Inferior parietal cortex (tissue), 1 donor: ENCODE measurements around the gene HK1.
A peak's percentile ranks its signal among the peaks of the same experiment; 100 is the strongest.

ENCODE experiments used
- DNase-seq: peaks from one replicate; pipeline ENCODE4 v3.0.0-alpha.2; 2016; ENCODE audit errors: extremely low spot score

Gene HK1

GRCh38 chr10:69419096-69419743, 140.9 kb downstream of the HK1 start:
- no peak for DNase-seq

DNA sequence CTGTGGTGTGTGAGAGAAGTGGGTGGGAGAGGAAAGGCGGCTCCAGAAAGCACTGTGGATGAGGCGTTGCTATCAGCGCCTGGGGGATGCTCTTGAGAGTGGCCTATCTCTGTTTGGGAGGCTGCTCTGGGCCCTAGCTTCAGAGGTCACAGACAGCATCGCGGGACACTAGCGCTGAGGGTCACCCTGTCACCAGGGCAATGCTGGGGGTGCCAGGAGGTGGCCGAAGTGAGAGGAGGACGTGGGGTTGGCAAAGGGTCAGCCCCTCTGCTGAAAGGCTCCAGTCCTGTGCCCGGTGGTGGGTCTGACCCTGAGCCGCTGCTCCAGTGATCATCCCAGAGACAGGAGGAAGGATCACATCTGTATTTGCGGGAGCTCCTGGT, 141.4 kb downstream of the HK1 start:
- DNase-seq, result no peak

- no peak for DNase-seq
These were observed 143.5 kb downstream of the HK1 start for GRCh38 chr10:69421611-69422308.

DNA sequence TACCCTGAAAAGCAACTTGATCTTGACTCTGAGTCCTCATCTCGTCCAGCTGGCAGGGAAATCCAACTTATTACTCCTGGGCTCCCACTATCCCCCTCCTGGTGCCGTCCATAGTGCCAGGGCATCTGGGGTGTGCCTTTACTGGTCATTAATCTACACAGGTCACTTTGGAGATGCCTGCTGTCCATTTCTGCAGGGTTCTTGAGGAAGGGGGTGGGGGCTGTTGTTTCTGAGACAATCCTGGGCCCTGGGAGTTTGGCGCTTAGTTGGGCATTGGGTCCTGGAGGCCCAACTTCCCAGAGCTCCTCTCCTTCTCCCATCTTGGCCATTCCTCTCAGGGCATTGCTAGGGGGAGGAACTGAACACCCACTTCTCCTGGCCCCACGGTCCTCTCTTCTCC, 144.4 kb downstream of the HK1 start:
- no peak for DNase-seq

- DNase-seq, result no peak
These were observed 146.7 kb downstream of the HK1 start for GRCh38 chr10:69425041-69425440.

DNA sequence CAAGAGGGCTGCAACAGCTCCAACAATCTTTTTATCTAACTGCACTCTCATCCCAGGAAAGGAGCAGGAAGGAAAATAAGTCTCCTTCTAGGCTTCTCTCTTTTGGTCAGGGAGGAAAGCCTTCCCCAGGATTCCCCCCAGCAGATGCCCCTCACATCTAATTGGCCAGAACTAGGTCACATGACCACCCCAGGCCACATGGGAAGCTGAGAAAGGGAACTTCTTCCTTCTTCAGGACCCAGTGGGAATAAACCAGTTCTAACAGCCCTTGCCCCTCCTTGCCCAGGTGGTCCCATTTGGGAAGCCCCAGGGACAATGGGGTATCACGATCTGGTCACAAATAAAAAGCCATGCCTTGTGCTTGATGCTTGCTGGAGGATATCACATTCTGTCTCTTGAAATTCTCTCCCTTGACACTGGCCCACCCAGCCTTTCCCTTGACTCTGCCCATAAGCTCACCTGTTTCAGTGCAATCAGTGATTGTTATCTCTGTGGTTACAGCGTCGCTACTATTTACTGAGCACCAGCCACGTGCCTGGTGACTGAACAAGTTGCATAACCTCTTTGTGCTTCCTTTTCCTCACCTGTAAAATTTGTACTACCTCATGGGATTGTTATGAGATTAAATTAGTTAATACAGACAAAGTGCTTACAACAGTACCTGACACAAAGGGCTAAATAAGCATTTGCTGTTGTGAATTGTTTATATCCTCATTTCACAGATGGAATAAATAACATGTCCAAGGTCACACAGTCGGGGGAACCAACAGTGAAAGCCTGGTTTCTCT, 147.4 kb downstream of the HK1 start:
- no peak for DNase-seq

- no peak for DNase-seq
These were observed 148.1 kb downstream of the HK1 start for GRCh38 chr10:69426376-69426727.

- DNase-seq, result no peak
These were observed 149.9 kb downstream of the HK1 start for GRCh38 chr10:69428165-69428564.

- no peak for DNase-seq
These were observed 155.9 kb downstream of the HK1 start for GRCh38 chr10:69434169-69434568.

DNA sequence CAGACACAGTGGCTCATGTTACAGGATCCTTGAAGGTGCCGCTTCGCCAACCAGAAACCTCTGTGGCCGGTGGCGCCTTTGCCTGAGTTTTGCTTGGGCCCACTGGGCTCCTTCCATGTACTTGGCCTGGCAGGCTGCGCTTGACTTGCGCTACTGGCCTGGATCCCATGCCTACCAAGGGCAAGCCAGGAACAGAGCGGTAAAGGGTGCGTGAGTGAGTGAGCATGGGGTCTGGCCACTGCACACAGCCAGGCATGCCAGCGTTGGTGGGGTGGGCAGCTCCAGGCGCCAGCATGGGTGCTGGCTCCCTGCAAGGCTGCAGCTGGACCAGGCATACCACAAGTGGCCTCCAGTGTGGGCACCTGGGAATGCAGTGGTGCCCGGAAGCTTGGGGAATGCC, 156.6 kb downstream of the HK1 start:
- no peak for DNase-seq

DNA sequence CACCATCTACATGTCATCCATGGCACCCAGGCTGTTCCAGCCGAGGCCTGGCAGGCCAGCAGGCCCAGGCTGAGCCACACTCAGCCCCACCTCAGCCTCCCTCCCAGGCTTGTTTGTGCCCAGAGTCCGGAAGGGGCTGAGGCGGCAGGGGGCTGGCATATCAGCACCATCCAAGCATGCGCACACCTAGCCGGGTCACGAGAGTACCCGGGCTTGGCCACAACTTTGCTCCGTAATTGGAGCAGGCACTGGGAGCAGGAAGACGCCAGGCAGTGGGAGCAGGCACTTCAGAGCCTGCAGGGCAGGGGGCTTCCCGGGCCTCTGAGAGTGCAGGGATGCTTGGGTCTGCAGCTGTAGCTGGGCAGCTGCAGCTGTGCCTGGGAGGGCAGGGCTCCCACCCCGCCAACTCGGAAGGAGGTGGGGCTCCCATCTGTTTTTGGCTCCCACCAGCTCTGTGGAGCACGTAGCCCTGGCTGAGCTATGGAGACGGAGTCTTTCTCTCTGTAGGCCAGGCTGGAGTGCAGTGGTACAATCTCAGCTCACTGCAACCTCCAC, 157.7 kb downstream of the HK1 start:
- no peak for DNase-seq

- no peak for DNase-seq
These were observed 159.3 kb downstream of the HK1 start for GRCh38 chr10:69437321-69438259.

GRCh38 chr10:69438536-69439349, 160.4 kb downstream of the HK1 start:
- no peak for DNase-seq

DNA sequence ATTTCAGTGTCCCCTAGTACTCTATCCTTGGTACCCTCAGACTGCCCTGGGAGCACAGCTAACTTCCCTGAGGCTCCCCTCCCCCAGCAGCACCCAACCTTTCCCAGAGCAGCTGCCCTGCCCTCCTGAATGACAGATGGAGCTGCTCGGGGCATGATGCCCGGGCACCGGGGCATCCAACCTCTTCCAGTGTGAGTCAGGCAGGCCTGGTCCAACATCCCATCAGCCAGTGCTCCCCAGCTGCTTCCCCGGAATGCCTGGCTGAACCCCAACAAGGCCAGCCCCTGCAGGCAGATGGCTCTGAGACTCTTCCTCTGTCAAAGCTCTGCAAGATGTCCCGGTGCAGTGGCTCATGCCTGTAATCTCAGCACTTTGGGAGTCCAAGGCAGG, 161.0 kb downstream of the HK1 start:
- no peak for DNase-seq

DNA sequence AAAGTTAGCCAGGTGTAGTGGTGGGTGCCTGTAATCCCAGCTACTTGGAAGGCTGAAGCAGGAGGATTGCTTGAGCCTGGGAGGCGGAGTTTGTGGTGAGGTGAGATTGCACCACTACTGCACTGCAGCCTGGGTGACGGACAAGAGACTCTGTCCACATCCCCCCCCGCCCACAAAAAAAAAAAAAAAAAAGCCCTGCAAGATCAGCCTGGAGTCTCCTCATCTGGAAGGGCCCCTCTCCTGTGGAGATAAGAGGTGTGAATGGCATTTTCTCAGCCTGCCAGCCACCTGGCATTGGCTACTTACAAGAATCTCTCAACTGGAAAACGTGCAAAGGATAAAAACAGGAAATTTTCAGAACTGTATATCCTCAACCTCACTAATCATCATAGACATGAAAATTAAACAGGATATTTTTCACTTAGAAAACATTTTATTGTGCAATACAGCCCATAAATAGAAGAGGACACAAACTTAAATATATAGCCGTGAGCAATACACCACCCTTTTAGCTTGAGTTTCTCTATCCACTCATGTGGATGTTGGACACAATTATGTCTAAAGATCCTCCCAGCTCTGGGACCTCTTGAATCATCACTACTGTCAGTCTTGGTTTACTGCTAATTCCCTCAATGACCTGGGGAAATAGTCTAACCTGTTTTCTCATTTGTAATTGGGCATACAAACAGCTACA, 161.7 kb downstream of the HK1 start:
- DNase-seq, result no peak

DNA sequence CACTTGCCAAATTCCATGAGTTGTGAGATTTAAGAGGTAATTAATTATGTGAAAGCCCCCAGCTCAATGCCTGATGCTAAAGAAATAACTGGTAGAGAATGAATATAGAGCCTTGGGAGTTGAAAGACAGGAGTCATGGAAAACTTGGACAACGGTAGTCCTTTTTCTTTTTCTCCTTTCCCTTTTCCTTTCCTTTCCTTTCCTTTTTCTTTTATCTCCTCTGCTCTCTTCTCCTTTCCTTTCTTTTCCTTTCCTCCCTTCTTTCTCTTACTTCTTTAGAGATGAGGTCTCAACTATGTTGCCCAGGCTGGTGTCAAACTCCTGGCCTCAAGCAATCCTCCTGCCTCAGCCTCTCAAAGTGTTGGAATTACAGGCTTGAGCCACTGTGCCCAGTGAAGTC, 165.1 kb downstream of the HK1 start:
- no peak for DNase-seq

DNA sequence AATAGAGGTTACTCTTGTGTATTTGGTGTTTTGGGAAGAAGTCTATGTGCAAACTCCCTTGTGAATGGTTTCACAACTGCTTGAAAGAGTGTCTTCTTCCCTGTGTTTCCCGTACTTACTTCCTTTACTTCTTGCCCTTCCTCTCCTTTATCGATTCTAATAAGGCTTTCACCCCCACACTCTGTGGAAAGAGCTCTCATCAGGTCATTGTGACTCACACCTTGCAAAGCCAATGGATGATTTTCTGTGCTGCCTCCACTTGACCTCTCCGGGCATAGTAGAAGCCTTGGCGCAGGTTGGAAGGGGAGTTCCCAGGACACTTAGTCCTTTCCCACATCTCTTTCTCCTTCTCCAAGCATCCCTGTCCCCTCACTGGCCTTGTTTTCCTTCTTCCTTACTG, 166.7 kb downstream of the HK1 start:
- no peak for DNase-seq

- DNase-seq, result no peak
These were observed 167.9 kb downstream of the HK1 start for GRCh38 chr10:69446229-69446628.

DNA sequence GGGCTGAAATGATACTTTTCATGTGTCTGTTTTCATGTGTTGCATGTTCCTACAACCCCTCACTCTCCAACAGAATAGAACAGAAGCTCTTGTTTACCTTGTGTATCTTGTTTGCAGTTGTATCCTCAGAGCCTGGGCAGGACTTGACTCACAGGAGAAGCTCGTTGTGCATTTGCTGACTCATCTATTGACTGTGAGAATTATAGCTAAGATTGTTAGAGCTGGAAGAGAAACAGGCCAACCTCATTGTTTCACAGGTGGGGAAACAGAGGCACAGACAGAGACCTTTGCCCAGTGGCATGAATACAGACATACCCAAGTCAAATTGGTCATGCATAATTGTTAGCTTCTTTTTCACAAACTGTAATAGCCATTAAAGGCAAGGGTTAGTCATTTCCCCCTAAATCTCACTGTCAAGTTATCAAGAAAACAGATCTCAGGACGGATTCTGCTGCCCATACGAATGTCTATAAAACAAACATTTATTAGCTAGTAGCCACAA, 168.4 kb downstream of the HK1 start:
- DNase-seq, result no peak

- DNase-seq, result peak; percentile 63
These were observed 171.5 kb downstream of the HK1 start for GRCh38 chr10:69449841-69450240.
